A549 (cell line): Measurements from ENCODE around the gene THUMPD1.

ENCODE experiments used
- CEBPB ChIP-seq, 2 experiments: fragments of >200 bp in 1 of 2; sonication (Bioruptor Twin) in 1 of 2; formaldehyde crosslinking in 1 of 2; IDR thresholded peaks; 2 replicates each; pipeline ENCODE4 v1.6.1; 2012 to 2016
- CHD2 ChIP-seq: fragments of 150-350 bp; IDR thresholded peaks from 2 replicates; pipeline ENCODE4 v1.6.1; 2014; ENCODE audit warnings: low read length; ENCODE audit not compliant: partially characterized antibody
- GATA3 ChIP-seq: IDR thresholded peaks from 2 replicates; pipeline ENCODE4 v1.6.1; 2012; ENCODE audit warnings: borderline replicate concordance
- POLR2A ChIP-seq: IDR thresholded peaks from 2 replicates; pipeline ENCODE4 v1.6.1; 2012; ENCODE audit warnings: mild to moderate bottlenecking, low read length
- TF ChIP-seq, protein P1 (sequence below): fragments of >200 bp; sonication (Bioruptor Twin); formaldehyde crosslinking; IDR thresholded peaks from 3 replicates; pipeline ENCODE4 v1.5.1; 2016
- TF ChIP-seq, protein P2 (sequence below): fragments of >200 bp; sonication (Bioruptor Twin); formaldehyde crosslinking; IDR thresholded peaks from 2 replicates; pipeline ENCODE4 v1.6.1; 2016
- TF ChIP-seq, protein P3 (sequence below): fragments of 200-600 bp; sonication (generic); IDR thresholded peaks from 2 replicates; pipeline ENCODE4 v1.6.1; 2016; ENCODE audit warnings: antibody characterized with exemption, mild to moderate bottlenecking, moderate library complexity

- TF ChIP-seq, protein P1, sequence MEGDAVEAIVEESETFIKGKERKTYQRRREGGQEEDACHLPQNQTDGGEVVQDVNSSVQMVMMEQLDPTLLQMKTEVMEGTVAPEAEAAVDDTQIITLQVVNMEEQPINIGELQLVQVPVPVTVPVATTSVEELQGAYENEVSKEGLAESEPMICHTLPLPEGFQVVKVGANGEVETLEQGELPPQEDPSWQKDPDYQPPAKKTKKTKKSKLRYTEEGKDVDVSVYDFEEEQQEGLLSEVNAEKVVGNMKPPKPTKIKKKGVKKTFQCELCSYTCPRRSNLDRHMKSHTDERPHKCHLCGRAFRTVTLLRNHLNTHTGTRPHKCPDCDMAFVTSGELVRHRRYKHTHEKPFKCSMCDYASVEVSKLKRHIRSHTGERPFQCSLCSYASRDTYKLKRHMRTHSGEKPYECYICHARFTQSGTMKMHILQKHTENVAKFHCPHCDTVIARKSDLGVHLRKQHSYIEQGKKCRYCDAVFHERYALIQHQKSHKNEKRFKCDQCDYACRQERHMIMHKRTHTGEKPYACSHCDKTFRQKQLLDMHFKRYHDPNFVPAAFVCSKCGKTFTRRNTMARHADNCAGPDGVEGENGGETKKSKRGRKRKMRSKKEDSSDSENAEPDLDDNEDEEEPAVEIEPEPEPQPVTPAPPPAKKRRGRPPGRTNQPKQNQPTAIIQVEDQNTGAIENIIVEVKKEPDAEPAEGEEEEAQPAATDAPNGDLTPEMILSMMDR = no peak
- TF ChIP-seq CHD2 (no peak), CEBPB (IDR thresholded peaks at IDR 0.05) (no peak), GATA3 (no peak), POLR2A (no peak)
- TF ChIP-seq, protein P2, sequence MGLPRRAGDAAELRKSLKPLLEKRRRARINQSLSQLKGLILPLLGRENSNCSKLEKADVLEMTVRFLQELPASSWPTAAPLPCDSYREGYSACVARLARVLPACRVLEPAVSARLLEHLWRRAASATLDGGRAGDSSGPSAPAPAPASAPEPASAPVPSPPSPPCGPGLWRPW = no peak
- TF ChIP-seq, protein P3, sequence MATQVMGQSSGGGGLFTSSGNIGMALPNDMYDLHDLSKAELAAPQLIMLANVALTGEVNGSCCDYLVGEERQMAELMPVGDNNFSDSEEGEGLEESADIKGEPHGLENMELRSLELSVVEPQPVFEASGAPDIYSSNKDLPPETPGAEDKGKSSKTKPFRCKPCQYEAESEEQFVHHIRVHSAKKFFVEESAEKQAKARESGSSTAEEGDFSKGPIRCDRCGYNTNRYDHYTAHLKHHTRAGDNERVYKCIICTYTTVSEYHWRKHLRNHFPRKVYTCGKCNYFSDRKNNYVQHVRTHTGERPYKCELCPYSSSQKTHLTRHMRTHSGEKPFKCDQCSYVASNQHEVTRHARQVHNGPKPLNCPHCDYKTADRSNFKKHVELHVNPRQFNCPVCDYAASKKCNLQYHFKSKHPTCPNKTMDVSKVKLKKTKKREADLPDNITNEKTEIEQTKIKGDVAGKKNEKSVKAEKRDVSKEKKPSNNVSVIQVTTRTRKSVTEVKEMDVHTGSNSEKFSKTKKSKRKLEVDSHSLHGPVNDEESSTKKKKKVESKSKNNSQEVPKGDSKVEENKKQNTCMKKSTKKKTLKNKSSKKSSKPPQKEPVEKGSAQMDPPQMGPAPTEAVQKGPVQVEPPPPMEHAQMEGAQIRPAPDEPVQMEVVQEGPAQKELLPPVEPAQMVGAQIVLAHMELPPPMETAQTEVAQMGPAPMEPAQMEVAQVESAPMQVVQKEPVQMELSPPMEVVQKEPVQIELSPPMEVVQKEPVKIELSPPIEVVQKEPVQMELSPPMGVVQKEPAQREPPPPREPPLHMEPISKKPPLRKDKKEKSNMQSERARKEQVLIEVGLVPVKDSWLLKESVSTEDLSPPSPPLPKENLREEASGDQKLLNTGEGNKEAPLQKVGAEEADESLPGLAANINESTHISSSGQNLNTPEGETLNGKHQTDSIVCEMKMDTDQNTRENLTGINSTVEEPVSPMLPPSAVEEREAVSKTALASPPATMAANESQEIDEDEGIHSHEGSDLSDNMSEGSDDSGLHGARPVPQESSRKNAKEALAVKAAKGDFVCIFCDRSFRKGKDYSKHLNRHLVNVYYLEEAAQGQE = no peak
Measured at GRCh38 chr16:20765732-20766131, 24.1 kb upstream of the THUMPD1 start.
